Ovary (tissue), 3 donors: Measurements from ENCODE around the gene PCID2.

Experiments used
- CTCF ChIP-seq, 3 donors: fragments of 450-650 bp in 2 of 3; fragments of 200-600 bp in 1 of 3; IDR thresholded peaks; one replicate each; pipeline versions ENCODE4 v1.5.1 to v1.8.0; 2016 to 2022; ENCODE audit warnings: antibody characterized with exemption in 3 of 3, mild to moderate bottlenecking in 1 of 3
- EP300 ChIP-seq: sonication (generic); formaldehyde crosslinking; IDR thresholded peaks from one replicate; pipeline ENCODE4 v1.6.1; 2017; ENCODE audit warnings: antibody characterized with exemption
- POLR2A ChIP-seq: fragments of 450-650 bp; IDR thresholded peaks from one replicate; pipeline ENCODE4 v1.6.1; 2017; ENCODE audit warnings: antibody characterized with exemption, mild to moderate bottlenecking, moderate library complexity
- donor health status: DM: no; HTN: no; CAD: no.

GRCh38 chr13:113239986-113240385 lies 31.5 kb upstream of the PCID2 start:
- TF ChIP-seq CTCF (IDR thresholded peaks at IDR 0.05) (no peak), POLR2A (no peak), EP300 (no peak)
